NCI-H1105 treated with DMSO at 0.1 percent for 48 hours (cell line): ENCODE measurements around the gene CAMKMT.
A peak's percentile ranks its signal among the peaks of the same experiment; 100 is the strongest.

ENCODE experiments used
- DNase-seq: peaks from one replicate; lab custom pipeline; 2025; lab: John Stamatoyannopoulos, UW

CAMKMT gene

DNA sequence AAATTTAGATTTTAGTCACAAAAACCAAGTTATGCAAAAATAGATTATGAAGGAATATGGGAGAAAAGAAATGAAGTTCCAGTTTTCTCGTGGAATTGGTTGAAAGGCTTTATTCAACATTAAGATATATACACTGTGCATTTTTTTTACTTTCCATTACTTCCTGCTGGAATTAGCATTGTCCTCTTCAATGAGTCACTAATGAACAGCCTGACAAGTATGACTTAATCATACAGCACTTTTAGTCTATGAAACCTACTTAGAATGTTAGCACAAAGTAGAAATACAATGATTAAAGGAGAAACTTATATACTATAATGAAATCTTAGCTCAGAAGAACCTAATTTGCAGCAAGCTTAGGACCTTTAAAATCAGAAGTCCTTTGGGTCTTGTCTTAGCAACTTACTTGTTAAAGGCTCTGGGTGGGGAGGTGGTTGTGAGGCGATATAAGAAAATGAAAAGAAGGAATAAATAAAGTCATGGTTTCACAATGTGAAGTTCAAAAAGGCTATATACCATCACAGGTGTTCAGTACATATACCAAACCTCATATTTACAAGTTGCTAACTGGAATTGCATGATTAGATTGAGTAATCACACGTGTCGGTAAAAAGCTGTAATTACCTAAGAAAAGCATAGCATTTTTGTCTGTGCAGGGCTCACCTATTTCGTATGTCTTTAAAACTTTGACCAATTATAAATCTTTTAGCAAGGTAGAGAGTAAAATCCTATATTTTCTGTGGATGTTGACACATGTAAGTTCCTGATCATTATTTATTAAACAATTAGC, 236.8 kb downstream of the CAMKMT start:
- no peak for DNase-seq

- no peak for DNase-seq
These were observed 237.4 kb downstream of the CAMKMT start for GRCh38 chr2:44599130-44599529.

GRCh38 chr2:44602446-44602845, 240.7 kb downstream of the CAMKMT start:
- DNase-seq, result no peak

GRCh38 chr2:44605511-44605910, 243.8 kb downstream of the CAMKMT start:
- DNase-seq, result no peak

- no peak for DNase-seq
These were observed 250.5 kb downstream of the CAMKMT start for GRCh38 chr2:44612276-44612675.

DNA sequence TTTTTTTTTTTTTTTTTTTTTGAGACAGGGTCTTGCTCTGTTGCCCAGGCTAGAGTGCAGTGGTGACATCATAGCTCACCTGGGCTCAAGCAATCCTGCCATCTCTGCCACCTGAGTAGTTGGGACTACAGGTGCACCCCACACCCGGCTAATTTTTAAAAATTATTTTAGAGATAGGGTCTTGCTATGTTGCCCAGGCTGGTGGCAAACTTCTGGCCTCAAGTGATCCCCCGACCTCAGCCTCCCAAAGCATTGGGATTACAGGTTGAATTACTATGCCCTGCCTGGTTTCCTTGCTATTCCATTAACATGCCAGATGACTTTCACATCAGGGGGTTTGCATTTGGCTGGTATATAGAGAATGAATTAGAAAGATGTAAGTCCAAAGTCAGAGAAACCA, 253.2 kb downstream of the CAMKMT start:
- DNase-seq, result no peak

DNA sequence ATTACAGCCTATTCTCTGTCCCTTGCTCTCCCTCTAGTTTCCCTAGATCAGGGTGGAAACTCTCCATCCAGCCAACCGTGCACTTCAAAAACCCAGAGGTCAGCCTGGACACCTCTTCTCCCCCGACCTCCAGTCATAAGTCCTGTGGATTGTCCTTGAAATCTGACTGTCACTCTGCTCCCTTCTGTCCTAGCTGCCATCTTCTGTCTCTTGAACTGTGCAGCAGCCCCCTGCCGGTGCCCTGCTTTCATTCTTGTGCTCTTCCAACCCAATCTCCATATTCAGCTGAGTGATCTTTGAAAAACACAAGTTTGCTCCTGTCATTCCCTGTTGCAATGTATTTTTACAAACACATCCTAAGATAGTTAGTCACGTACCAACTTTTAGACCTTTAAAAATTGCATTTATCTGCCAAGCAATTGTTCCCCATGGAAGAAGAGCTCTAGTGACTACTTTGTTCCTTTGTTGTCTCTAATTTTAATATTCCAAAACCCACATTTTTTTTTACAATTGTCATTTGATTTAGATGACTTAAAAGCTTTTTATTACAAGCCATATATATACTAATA, 254.3 kb downstream of the CAMKMT start:
- no peak for DNase-seq

DNA sequence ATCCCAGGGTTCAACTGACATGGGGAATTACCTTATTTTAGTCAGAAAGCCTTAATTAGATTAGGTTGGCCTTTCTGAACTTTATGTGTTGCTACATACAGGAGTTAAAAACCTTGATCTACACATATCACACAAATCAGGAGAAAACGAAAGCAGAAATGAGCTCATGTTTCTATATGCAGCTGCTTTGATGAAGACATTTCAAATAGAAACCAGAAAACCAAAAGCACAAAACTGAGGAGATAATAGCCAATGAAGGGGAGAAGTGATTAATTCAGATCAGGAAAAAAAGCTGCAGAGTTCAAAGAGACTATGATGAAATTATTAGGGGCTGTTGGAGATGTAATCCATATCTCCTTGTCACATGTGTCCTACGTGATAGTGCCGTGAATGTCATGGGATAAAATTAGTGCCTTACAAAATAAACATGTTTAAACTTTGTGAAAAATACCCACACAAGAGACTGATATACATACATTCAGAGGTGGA, 255.0 kb downstream of the CAMKMT start:
- DNase-seq, result no peak

- DNase-seq, result no peak
These were observed 256.7 kb downstream of the CAMKMT start for GRCh38 chr2:44618251-44619023.

GRCh38 chr2:44620189-44620990, 258.6 kb downstream of the CAMKMT start:
- peak; percentile 10 for DNase-seq

DNA sequence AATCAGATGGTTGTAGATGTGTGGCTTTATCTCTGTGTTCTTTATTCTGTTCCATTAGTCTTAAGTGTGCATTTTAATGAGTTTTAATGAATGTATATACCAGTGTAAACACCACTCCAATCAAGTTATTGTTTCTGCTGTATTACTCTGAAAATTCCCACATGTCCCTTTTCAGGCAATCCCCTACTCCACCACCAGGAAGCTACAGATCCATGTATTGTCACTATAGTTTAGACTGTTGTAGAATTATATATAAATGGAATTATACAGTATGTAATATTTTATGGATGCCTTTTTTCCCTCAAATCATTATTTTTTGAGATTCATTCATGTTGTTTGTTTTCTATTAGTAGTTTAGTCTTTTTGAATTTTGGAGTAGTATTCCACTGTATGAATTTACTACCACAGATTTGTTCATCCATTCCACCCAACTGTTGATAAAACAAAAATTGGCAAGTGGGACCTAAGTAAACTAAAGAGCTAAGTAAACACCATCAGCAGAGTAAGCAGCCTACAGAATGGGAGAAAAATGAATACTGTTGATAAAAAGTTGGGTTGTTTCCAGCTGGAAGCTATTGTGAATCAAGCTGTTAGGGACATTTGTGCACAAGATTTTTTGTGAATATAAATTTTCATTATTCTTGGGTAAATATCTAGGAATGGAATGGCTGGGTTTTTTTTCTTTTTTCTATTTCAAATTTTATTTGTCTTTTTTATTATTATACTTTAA, 262.0 kb downstream of the CAMKMT start:
- DNase-seq, result peak; percentile 94

DNA sequence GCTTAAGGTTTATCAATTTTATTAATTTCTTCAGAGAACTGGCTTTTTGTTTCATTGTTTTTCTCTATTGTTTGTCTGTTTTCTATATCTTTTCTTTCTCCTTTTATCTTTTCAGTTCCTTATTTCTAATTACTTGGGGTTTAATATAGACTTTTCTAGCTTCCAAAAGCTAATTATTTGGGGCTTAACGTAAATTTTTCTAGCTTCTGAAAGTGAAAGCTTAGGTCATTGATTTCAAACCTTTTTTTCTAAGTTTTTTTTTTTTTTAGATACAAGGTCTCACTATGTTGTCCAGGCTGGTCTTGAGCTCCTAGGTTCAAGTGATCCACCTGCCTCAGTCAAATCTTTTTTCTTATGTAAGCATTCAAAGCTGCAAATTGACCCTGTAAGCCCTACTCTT, 266.6 kb downstream of the CAMKMT start:
- no peak for DNase-seq

- DNase-seq, result no peak
These were observed 271.4 kb downstream of the CAMKMT start for GRCh38 chr2:44632931-44633689.

- no peak for DNase-seq
These were observed 274.0 kb downstream of the CAMKMT start for GRCh38 chr2:44635725-44636124.

DNA sequence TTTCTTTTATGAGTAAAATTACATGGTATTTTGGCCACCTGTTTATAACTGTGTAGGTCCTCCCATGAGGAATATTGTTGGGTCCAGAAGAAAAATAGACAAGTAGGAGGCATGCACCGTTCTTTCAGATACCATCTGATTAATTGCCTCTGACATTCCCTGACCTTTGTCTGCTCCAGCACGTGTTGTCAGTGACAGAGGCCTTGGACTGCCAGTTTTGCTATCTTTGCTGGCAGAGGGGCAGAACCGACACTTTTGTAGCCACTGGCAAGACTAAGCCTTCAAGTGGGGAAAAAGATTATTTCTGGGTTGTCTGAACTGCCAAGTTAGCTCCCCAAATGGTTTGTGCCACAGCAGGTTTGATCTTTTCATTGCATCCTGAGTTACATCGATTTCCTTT, 276.9 kb downstream of the CAMKMT start:
- no peak for DNase-seq

DNA sequence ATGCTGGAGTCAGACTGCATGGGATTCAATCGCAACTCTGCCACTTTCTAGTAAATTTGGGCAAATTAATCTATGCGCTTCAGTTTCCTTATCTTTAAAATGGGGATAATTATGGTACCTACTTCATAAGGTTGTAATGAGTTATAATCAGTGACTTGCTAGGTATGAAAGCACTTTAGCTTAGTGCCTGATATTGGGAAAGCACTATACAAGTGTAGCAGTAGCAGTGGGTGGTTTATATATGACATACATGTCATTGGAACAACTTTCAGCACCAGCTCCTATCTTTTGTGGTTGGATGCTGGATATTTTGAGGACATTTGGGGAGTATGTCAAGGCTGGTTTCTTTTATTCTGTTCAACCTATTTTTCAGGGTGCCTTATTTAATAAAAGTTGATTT, 277.7 kb downstream of the CAMKMT start:
- no peak for DNase-seq

- DNase-seq, result peak; percentile 70
These were observed 280.5 kb downstream of the CAMKMT start for GRCh38 chr2:44642123-44642857.

DNA sequence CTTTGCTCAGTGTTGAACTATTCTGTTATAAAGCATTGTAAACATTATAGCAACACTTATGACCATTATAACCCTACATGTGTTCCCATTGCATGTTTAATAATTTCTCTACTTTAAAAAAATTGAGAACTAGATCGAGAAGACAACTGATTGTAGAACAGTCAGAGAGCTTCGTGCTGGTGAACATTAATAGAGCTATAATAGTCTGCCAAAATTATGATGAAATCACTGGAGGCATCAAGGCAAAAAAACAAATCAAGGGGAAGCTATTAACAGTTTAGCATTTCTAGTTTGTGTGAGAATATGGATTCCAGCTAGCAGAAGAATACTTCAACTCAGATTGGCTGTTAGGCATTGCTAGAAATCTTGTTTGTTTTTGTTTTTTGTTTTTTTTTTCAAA, 284.2 kb downstream of the CAMKMT start:
- no peak for DNase-seq

GRCh38 chr2:44649381-44649780, 287.6 kb downstream of the CAMKMT start:
- no peak for DNase-seq

DNA sequence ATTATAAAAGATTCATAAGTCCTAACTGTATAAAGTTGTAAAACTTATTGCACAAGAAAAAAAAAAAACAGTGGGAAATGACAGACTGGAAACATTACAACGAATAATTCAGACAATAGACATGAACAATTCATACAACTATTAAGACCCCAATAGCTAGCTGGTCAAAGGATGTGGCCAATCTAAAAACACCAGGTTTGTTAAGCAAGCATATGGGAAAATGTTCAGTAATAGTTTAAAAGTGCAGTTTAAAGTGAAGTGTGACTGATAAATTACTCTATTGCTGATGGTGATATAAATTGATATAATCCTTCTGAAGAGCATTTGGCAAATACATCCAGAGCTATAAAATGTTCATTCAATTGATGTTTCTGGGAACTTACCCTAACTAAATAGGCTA, 289.0 kb downstream of the CAMKMT start:
- DNase-seq, result no peak
